Stimulated activated CD4-positive, alpha-beta T cell treated with anti-CD3 and anti-CD28 coated beads, TNF-alpha, amount 100 ng/mL, for 48 hours (primary cell): ENCODE data around the gene CHTF18.
"Not testable (repeated sequence)": the region's sequence is repeated elsewhere in the genome, so short reads cannot be mapped to it uniquely, and the experiment has no call there.

ENCODE experiments used
- DNase-seq, 3 donors: peaks; one replicate each; pipeline ENCODE4 v3.0.0-alpha.2; 2020; ENCODE audit warnings: low read depth in 3 of 3

The CHTF18 gene

GRCh38 chr16:830107-830870 is 41.9 kb downstream of the CHTF18 start:
- no peak for DNase-seq

GRCh38 chr16:830871-831570 is 42.6 kb downstream of the CHTF18 start:
- no peak for DNase-seq

GRCh38 chr16:831571-832413 is 43.4 kb downstream of the CHTF18 start:
- no peak for DNase-seq

- no peak for DNase-seq
Measured at GRCh38 chr16:832652-833336, 44.4 kb downstream of the CHTF18 start.

GRCh38 chr16:833411-833810 is 45.0 kb downstream of the CHTF18 start:
- DNase-seq: no peak

GRCh38 chr16:835373-835772 is 47.0 kb downstream of the CHTF18 start:
- DNase-seq: no peak

GRCh38 chr16:836221-836620 is 47.8 kb downstream of the CHTF18 start:
- no peak for DNase-seq

GRCh38 chr16:836822-837221 is 48.4 kb downstream of the CHTF18 start:
- DNase-seq: not testable (repeated sequence)

GRCh38 chr16:838741-839140 is 50.3 kb downstream of the CHTF18 start:
- no peak for DNase-seq

GRCh38 chr16:839643-840408 is 51.4 kb downstream of the CHTF18 start:
- no peak for DNase-seq

GRCh38 chr16:840561-841454 is 52.4 kb downstream of the CHTF18 start:
- DNase-seq: no peak

GRCh38 chr16:841455-842060 is 53.1 kb downstream of the CHTF18 start:
- DNase-seq: no peak

- DNase-seq: no peak
Measured at GRCh38 chr16:842061-842476, 53.6 kb downstream of the CHTF18 start.

- DNase-seq: no peak
Measured at GRCh38 chr16:842711-843560, 54.5 kb downstream of the CHTF18 start.

- no peak for DNase-seq
Measured at GRCh38 chr16:843771-844170, 55.4 kb downstream of the CHTF18 start.

GRCh38 chr16:844638-845350 is 56.4 kb downstream of the CHTF18 start:
- no peak for DNase-seq

GRCh38 chr16:845351-845745 is 56.9 kb downstream of the CHTF18 start:
- DNase-seq: no peak

GRCh38 chr16:847151-847550 is 58.7 kb downstream of the CHTF18 start:
- no peak for DNase-seq
